HFF-Myc (cell line): Measurements from ENCODE around the gene PAK4.
"Not testable (repeated sequence)": the region's sequence is repeated elsewhere in the genome, so short reads cannot be mapped to it uniquely, and the experiment has no call there.

Experiments used
- DNase-seq: peaks from one replicate; pipeline ENCODE4 v3.0.0-alpha.2; 2011; ENCODE audit warnings: low read depth; ENCODE audit errors: extremely low read depth
- H3K4me3 ChIP-seq: replicated peaks from 2 replicates; pipeline ENCODE4 v1.5.1; 2011; ENCODE audit warnings: low read depth, mild to moderate bottlenecking, control low read depth, low read length
- TF ChIP-seq, protein P1 (sequence below): IDR thresholded peaks from 2 replicates; pipeline ENCODE4 v1.5.1; 2012; ENCODE audit warnings: mild to moderate bottlenecking, low read depth, low read length, control low read depth; ENCODE audit errors: missing control alignments

Gene PAK4

DNA sequence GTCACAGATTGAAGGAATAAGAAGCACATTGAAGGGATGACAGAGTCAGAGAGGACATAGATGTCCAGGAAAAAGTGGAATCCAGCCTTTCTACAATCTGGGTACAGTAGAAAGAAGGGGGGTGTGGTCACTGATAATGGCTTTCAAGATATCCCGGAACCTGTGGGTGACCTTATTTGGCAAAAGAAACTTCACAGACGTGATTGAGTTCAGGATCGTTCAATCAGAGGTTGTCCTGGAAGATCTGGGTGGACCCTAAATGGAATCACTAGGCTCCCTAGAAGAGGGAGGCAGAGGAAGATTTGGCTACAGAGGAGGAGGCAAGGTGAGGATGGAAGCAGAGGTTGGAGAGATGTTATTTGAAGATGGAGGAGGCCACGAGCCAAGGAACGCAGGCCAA, 91.5 kb downstream of the PAK4 start:
- TF ChIP-seq, protein P1, sequence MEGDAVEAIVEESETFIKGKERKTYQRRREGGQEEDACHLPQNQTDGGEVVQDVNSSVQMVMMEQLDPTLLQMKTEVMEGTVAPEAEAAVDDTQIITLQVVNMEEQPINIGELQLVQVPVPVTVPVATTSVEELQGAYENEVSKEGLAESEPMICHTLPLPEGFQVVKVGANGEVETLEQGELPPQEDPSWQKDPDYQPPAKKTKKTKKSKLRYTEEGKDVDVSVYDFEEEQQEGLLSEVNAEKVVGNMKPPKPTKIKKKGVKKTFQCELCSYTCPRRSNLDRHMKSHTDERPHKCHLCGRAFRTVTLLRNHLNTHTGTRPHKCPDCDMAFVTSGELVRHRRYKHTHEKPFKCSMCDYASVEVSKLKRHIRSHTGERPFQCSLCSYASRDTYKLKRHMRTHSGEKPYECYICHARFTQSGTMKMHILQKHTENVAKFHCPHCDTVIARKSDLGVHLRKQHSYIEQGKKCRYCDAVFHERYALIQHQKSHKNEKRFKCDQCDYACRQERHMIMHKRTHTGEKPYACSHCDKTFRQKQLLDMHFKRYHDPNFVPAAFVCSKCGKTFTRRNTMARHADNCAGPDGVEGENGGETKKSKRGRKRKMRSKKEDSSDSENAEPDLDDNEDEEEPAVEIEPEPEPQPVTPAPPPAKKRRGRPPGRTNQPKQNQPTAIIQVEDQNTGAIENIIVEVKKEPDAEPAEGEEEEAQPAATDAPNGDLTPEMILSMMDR = no peak
- DNase-seq = no peak
- no peak overlapping the region for H3K4me3 ChIP-seq

DNA sequence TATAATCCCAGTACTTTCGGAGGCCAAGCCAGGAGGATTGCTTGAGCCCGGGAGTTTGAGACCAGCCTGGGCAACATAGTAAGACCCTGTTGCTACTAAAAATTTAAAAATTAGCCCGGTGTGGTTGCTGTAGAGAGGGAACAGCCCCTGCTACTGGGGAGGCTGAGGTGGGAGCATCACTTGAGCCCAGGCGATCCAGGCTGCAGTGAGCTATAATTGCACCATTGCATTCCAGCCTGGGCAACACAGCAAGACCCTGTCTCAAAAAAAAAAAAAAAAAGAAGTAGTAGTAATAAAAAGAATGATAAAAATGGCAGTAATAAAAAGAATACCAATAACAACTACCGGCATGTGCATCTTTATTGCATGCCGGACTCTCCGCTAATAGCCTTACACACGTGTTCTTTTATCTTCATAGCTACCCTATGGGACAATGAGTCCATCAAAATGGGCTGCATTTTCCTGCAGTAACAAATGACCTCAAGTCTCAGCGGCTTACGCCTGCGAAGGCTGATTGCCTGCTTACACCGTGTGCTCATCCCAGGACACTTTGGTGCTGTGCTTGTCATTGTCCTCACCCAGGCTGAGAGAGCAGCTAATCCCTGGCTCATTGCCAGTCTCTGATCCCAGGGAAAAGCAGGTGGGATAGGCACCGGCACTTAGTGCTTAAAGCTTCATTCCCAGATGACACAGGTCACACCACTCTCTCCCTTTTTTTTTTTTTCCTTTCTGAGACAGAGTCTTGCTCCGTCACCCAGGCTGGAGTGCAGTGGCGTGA, 92.8 kb downstream of the PAK4 start:
- TF ChIP-seq, protein P1 = no peak
- H3K4me3 ChIP-seq = no peak overlapping the region
- no peak for DNase-seq

DNA sequence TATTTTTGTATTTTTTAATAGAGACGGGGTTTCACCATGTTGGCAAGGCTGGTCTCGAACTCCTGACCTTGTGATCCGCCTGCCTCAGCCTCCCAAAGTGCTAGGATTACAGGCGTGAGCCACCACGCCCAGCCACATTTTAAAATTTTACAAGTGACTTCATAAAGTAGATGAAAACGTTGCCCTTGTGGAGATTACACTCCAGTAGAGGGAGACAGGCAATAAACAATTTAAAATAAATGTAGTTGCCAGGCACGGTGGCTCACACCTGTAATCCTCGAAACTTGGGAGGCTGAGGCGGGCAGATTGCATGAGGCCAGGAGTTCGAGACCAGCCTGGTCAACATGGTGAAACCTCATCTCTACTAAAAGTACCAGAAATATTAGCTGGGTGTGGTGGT, 93.5 kb downstream of the PAK4 start:
- not testable (repeated sequence) for DNase-seq, H3K4me3 ChIP-seq

DNA sequence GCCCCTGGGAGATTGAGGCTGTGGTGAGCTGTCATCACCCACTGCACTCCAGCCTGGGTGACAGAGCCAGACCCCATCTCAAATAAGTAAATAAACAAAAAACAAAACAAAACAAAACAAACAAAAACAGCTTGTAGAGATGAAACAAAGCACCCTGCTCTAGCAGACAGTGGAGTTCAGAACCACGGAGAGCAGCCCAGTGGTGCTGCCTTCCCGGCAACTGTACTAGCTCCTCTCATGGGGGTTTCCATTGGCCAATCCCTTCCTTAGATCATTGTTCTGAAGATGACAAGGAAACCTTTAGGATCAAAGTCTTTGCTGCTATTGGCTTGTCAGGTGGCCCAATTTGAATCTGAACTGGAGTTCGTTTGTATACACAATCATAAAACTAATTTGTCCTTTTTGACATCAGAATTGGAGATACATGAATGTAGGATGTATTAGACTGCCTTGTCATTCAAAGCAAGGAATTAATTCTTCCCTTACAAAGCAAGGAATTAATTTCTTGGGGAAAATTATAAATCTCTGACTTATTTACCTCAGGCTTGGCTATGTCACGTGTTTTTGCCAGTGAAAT, 98.2 kb downstream of the PAK4 start:
- TF ChIP-seq, protein P1 = no peak
- H3K4me3 ChIP-seq = no peak overlapping the region
- no peak for DNase-seq

DNA sequence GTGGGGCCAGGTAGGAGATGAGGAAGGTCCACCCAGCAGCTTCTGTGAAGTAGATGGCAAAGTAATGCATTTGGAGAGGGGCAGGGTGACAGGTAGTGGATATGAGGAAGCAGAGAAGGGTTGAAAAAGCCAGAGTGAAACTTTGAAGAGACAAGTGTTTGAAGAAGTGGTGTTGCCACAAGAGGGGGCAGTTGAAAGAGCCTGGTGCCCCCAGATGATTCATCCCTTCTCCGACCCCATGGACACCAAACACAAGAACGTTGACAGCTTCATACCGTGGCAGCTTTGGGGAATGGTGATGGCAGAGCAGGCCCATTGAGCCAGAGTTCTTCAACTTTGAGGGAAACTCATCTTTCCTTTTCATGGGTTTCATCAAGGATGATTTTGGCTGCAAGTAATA, 99.3 kb downstream of the PAK4 start:
- H3K4me3 ChIP-seq = no peak overlapping the region
- no peak for DNase-seq
- TF ChIP-seq, protein P1 = no peak
